ENCODE measurements around the gene RALBP1. TPM values are rescaled to one million over a fixed set of nuclear protein-coding genes. Genes with fewer than 3 reads are reported as not detected.
"Not testable (repeated sequence)": the region's sequence is repeated elsewhere in the genome, so short reads cannot be mapped to it uniquely, and the experiment has no call there.

RALBP1 gene
- 44.5 and 69.6 TPM in 2 replicates for total RNA-seq (ENCODE audit: low replicate concordance)
- long read RNA-seq, full-length matches to known transcripts = 1 of 47 reads
- long read RNA-seq, partial matches to known transcripts = 44 of 47 reads
- long read RNA-seq, other reads (novel, unspliced or antisense) = 2 of 47 reads

- Mint-ChIP-seq H3K4me3 (peak within 1 kb of the TSS; percentile 87), H3K9me3 (no peaks in the 10 kb centered on the region), H3K27ac (peak within 1 kb of the TSS; percentile 97), H3K4me1 (ENCODE audit: unreplicated experiment) (peaks cover 20% of the 10 kb centered on the region), H3K36me3 (peaks cover 21% of the 10 kb centered on the region), H3K27me3 (no peaks in the 10 kb centered on the region)
- peak; percentile 100 for DNase-seq (ENCODE audit: extremely low spot score, unreplicated experiment)
- TF ChIP-seq, protein P1, sequence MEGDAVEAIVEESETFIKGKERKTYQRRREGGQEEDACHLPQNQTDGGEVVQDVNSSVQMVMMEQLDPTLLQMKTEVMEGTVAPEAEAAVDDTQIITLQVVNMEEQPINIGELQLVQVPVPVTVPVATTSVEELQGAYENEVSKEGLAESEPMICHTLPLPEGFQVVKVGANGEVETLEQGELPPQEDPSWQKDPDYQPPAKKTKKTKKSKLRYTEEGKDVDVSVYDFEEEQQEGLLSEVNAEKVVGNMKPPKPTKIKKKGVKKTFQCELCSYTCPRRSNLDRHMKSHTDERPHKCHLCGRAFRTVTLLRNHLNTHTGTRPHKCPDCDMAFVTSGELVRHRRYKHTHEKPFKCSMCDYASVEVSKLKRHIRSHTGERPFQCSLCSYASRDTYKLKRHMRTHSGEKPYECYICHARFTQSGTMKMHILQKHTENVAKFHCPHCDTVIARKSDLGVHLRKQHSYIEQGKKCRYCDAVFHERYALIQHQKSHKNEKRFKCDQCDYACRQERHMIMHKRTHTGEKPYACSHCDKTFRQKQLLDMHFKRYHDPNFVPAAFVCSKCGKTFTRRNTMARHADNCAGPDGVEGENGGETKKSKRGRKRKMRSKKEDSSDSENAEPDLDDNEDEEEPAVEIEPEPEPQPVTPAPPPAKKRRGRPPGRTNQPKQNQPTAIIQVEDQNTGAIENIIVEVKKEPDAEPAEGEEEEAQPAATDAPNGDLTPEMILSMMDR (conservative IDR thresholded peaks at IDR 0.05) = no peak
Measured at GRCh38 chr18:9474983-9475642, at the start of gene RALBP1. RALBP1 (plus strand) TSS chr18:9475513; CDS start chr18:9513046, 37,533 bp downstream.

DNA sequence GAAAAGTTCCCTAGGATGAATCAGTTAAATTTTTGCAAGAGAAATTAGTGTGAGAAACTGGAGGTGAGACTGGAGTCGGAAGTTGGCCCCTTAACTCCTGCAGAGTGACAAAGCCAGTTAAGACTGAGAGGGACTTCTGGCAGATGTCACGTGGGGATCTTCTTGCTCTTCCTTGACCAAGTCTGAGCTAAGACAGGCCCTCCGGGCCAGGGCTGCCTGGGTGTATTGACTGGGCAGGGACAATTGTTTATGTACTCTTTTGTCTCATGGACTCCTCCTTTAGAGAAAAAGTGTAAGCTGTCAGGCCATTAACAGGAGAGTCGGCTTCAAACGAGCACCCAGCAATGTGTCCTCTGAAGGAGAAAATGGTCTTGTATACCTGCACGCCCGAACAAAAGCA lies 48.6 kb upstream of the RALBP1 start:
- Mint-ChIP-seq H3K4me1 (ENCODE audit: unreplicated experiment) (no peaks in the 10 kb centered on the region), H3K36me3 (no peaks in the 10 kb centered on the region), H3K4me3 (no peak overlapping the region), H3K27me3 (no peaks in the 10 kb centered on the region), H3K9me3 (peaks cover 7% of the 10 kb centered on the region), H3K27ac (no peak overlapping the region)
- TF ChIP-seq, protein P1 (conservative IDR thresholded peaks at IDR 0.05) = no peak
- DNase-seq (ENCODE audit: extremely low spot score, unreplicated experiment) = peak; percentile 13

GRCh38 chr18:9428301-9428706 lies 47.0 kb upstream of the RALBP1 start:
- Mint-ChIP-seq H3K36me3 (peaks cover 2% of the 10 kb centered on the region), H3K4me3 (no peak overlapping the region), H3K4me1 (ENCODE audit: unreplicated experiment) (peaks cover 2% of the 10 kb centered on the region), H3K9me3 (peaks cover 7% of the 10 kb centered on the region), H3K27ac (no peak overlapping the region), H3K27me3 (no peaks in the 10 kb centered on the region)
- TF ChIP-seq, protein P1 (conservative IDR thresholded peaks at IDR 0.05) = no peak
- peak; percentile 36 for DNase-seq (ENCODE audit: extremely low spot score, unreplicated experiment)

DNA sequence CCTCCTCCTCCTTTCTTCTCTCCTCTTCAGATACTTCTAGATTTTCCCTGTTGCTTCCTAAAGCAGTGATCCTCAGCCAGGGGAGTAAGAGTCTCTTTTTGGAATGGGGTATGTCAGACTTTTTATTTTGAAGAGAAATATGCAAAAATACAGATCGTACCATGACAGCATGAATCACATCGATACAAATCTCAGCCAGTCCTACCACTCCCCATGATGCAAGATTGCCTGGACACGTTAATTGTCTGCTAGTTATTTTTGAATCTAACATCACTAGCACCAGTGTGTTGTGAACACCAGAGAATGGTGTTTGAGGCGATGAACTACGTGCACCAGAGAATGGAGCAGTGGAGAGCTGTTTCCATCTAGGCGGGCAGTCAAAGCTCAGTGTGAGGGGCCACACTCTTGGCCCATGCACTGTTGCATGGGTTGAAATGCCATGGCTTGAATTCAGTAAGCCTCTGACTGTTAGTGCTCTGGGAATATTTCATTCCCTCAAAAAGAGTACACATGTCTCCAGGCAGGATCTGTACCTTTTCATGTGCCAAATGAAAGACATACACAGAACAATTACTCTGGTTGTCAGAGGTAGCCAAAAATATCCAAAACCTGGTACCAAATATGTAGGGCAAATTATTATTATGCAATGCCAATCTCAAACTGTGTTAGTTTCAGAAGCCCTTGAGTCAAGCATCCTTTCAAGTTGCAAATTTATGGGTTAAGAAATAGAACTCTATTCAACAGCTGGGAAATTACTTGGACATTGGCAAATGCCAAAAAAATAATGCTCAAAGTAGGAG lies 46.3 kb upstream of the RALBP1 start:
- peaks cover 9% of the 10 kb centered on the region for H3K4me1 Mint-ChIP-seq (ENCODE audit: unreplicated experiment)
- no peak overlapping the region for H3K4me3 Mint-ChIP-seq
- TF ChIP-seq, protein P1 (conservative IDR thresholded peaks at IDR 0.05) = no peak
- no peak for DNase-seq (ENCODE audit: extremely low spot score, unreplicated experiment)
- H3K27ac Mint-ChIP-seq = no peak overlapping the region
- peaks cover 6% of the 10 kb centered on the region for H3K36me3 Mint-ChIP-seq
- peaks cover 7% of the 10 kb centered on the region for H3K9me3 Mint-ChIP-seq
- H3K27me3 Mint-ChIP-seq = no peaks in the 10 kb centered on the region

GRCh38 chr18:9429662-9429993 lies 45.7 kb upstream of the RALBP1 start:
- peaks cover 7% of the 10 kb centered on the region for H3K9me3 Mint-ChIP-seq
- H3K27ac Mint-ChIP-seq = no peak overlapping the region
- no peak overlapping the region for H3K4me3 Mint-ChIP-seq
- H3K36me3 Mint-ChIP-seq = peaks cover 6% of the 10 kb centered on the region
- peaks cover 13% of the 10 kb centered on the region for H3K4me1 Mint-ChIP-seq (ENCODE audit: unreplicated experiment)
- no peaks in the 10 kb centered on the region for H3K27me3 Mint-ChIP-seq
- DNase-seq (ENCODE audit: extremely low spot score, unreplicated experiment) = no peak
- TF ChIP-seq, protein P1 (conservative IDR thresholded peaks at IDR 0.05) = no peak

DNA sequence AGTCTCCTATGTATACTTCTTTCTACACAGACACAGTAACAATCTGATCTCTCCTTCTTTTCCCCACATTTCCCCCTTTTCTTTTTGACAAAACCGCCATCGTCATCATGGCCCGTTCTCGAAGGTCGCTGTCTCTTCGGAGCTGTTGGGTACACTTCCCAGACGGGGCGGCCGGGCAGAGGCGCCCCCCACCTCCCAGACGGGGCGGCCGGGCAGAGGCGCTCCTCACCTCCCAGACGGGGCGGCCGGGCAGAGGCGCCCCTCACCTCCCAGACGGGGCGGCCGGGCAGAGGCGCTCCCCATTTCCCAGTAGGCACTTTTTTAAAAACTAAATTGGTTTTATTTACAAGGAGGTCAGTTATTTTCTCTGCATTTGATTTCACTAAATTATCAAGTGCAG lies 45.0 kb upstream of the RALBP1 start:
- H3K27me3 Mint-ChIP-seq, H3K36me3 Mint-ChIP-seq, H3K9me3 Mint-ChIP-seq, H3K4me3 Mint-ChIP-seq, H3K27ac Mint-ChIP-seq: not testable (repeated sequence)
- H3K4me1 Mint-ChIP-seq (ENCODE audit: unreplicated experiment) = peaks cover 13% of the 10 kb centered on the region
- peak; percentile 13 for DNase-seq (ENCODE audit: extremely low spot score, unreplicated experiment)
